NT2/D1 (cell line): ENCODE measurements around the gene DZIP1L.

ENCODE experiments used
- DNase-seq: peaks from one replicate; pipeline ENCODE4 v3.0.0-alpha.2; 2011; ENCODE audit warnings: low read depth, low spot score
- H3K27me3 ChIP-seq: 2 replicates; pipeline ENCODE4 v1.6.0; 2011; ENCODE audit warnings: mild to moderate bottlenecking; ENCODE audit not compliant: insufficient read length, insufficient read depth
- H3K36me3 ChIP-seq: 2 replicates; pipeline ENCODE4 v1.6.1; 2011; ENCODE audit warnings: mild to moderate bottlenecking, low read length, mixed read lengths; ENCODE audit not compliant: insufficient read depth, insufficient read length
- H3K4me1 ChIP-seq: 2 replicates; pipeline ENCODE4 v1.5.1; 2011; ENCODE audit not compliant: insufficient read depth, insufficient read length
- H3K4me3 ChIP-seq: 2 replicates; pipeline ENCODE4 v1.5.1; 2011; ENCODE audit warnings: low read depth; ENCODE audit not compliant: insufficient read length
- H3K9ac ChIP-seq: 2 replicates; pipeline ENCODE4 v1.6.0; 2011; ENCODE audit warnings: low read depth; ENCODE audit not compliant: insufficient read length
- H3K9me3 ChIP-seq: 2 replicates; pipeline ENCODE4 v1.5.1; 2011; ENCODE audit warnings: mild to moderate bottlenecking, low read length; ENCODE audit not compliant: insufficient read depth
- SUZ12 ChIP-seq: IDR thresholded peaks from 2 replicates; pipeline ENCODE4 v1.6.1; 2011; ENCODE audit not compliant: insufficient read length, insufficient read depth; ENCODE audit errors: extremely low read depth
- YY1 ChIP-seq: IDR thresholded peaks from 2 replicates; pipeline ENCODE4 v1.6.1; 2011; ENCODE audit not compliant: insufficient read length, insufficient read depth
- ZNF274 ChIP-seq: IDR thresholded peaks from 2 replicates; pipeline ENCODE4 v1.6.1; 2011; ENCODE audit warnings: mild to moderate bottlenecking, low read depth, low read length

The DZIP1L gene

DNA sequence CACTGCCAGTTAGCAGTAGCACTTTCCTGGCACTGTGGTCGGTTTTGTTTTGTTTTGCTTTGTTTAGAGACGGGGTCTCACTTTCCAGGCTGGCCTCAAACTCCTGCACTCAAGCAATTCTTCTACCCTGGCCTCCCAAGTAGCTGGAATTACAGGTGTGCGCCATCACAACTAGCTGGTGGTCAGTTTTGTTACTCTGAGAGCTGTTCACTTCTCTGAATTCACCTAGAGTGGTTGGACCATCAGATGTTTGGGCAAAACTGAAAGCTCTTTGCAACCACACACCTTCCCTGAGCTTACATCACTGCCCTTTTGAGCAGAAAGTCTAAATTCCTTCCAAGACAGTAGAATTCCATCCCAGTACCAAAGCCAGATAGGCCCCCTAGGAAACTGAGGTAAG is 82.8 kb downstream of the DZIP1L start:
- Histone ChIP-seq H3K4me1 (no peaks in the 10 kb centered on the region), H3K9ac (no peak overlapping the region), H3K4me3 (no peak overlapping the region), H3K9me3 (no peaks in the 10 kb centered on the region), H3K36me3 (peaks cover 4% of the 10 kb centered on the region), H3K27me3 (no peaks in the 10 kb centered on the region)
- no peak for DNase-seq
- TF ChIP-seq SUZ12 (no peak), ZNF274 (no peak), YY1 (no peak)

DNA sequence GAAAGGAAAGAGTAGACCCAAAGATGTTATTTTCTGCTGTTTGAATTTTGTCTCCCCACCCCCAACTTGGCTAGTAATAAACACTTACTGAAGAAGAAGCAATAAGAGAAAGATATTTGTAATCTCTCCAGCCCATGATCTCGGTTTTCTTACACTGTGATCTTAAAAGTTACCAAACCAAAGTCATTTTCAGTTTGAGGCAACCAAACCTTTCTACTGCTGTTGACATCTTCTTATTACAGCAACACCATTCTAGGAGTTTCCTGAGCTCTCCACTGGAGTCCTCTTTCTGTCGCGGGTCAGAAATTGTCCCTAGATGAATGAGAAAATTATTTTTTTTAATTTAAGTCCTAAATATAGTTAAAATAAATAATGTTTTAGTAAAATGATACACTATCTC is 83.9 kb downstream of the DZIP1L start:
- Histone ChIP-seq H3K9ac (no peak overlapping the region), H3K27me3 (no peaks in the 10 kb centered on the region), H3K36me3 (peaks cover 4% of the 10 kb centered on the region), H3K4me1 (no peaks in the 10 kb centered on the region), H3K9me3 (no peaks in the 10 kb centered on the region), H3K4me3 (no peak overlapping the region)
- no peak for DNase-seq
- no peak for TF ChIP-seq SUZ12
- TF ChIP-seq YY1, result no peak
- TF ChIP-seq ZNF274, result no peak

DNA sequence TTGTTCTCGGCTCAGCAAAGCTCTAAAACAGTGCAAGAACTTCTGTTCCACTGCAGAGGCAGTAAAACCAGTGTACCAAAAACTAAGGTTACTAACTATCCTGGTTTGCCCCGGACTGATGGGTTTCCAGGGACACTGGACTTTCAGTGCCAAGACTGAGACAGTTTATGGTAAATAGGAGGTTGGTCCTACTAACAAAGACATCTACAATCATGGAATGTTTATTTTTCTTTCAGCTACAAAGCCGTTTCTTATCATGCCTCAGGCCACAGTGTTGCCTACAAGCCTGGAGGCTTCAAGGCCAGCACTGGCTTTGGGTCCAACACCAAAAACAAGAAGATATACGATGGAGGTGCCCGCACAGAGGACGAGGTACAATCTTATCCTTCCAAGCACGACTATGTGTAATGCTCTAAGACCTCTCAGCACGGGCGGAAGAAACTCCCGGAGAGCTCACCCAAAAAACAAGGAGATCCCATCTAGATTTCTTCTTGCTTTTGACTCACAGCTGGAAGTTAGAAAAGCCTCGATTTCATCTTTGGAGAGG is 84.6 kb downstream of the DZIP1L start:
- peaks cover 4% of the 10 kb centered on the region for H3K36me3 ChIP-seq
- no peaks in the 10 kb centered on the region for H3K27me3 ChIP-seq
- DNase-seq, result no peak
- H3K9me3 ChIP-seq, result no peaks in the 10 kb centered on the region
- H3K4me1 ChIP-seq, result no peaks in the 10 kb centered on the region
- H3K4me3 ChIP-seq, result no peak overlapping the region
- TF ChIP-seq SUZ12 (no peak), YY1 (no peak), ZNF274 (no peak)
- no peak overlapping the region for H3K9ac ChIP-seq

DNA sequence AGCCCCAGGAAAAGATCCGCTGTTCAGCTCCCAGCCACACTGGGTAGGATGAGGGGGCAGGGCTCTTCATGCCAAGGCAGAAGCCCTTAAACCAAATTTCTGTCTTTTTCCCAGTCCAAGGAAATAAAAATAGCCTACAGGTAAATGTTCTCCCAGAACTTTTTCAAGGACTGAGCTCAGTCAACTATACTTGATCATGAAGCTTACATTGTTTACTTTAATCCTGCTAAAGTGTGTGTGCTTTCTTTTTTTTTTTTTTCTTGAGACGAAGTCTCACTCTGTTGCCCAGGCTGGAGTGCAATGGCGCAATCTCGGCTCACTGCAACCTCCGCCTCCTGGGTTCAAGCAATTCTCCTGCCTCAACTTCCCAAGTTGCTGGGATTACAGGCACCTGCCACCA is 87.6 kb downstream of the DZIP1L start:
- no peaks in the 10 kb centered on the region for H3K9me3 ChIP-seq
- no peak overlapping the region for H3K9ac ChIP-seq
- TF ChIP-seq ZNF274 (no peak), SUZ12 (no peak), YY1 (no peak)
- H3K36me3 ChIP-seq, result peaks cover 4% of the 10 kb centered on the region
- DNase-seq, result no peak
- H3K4me3 ChIP-seq, result no peak overlapping the region
- no peaks in the 10 kb centered on the region for H3K27me3 ChIP-seq
- H3K4me1 ChIP-seq, result no peaks in the 10 kb centered on the region

DNA sequence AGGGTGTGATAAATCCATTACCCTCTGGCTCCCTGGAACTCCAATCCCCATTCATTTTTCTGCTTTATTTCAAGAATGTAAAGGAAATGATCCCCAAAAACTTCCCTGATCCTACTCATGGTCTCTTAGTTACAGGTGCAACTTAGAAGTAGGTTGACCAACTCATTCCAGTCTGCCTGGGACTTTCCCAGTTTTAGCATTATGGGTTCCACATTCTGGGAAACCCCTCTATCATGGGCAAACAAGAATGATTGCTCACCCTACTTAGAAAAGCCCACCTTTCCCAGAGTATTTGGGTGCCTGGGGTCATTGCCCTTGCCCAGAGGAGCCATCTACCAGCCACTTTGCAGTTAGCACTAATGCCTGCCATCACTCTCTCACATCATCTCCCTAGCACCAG is 89.9 kb downstream of the DZIP1L start:
- H3K4me1 ChIP-seq, result no peaks in the 10 kb centered on the region
- H3K4me3 ChIP-seq, result no peak overlapping the region
- H3K9me3 ChIP-seq, result no peaks in the 10 kb centered on the region
- no peak for TF ChIP-seq SUZ12
- TF ChIP-seq ZNF274, result no peak
- TF ChIP-seq YY1, result no peak
- DNase-seq, result no peak
- no peak overlapping the region for H3K9ac ChIP-seq
- no peaks in the 10 kb centered on the region for H3K27me3 ChIP-seq
- peaks cover 4% of the 10 kb centered on the region for H3K36me3 ChIP-seq

DNA sequence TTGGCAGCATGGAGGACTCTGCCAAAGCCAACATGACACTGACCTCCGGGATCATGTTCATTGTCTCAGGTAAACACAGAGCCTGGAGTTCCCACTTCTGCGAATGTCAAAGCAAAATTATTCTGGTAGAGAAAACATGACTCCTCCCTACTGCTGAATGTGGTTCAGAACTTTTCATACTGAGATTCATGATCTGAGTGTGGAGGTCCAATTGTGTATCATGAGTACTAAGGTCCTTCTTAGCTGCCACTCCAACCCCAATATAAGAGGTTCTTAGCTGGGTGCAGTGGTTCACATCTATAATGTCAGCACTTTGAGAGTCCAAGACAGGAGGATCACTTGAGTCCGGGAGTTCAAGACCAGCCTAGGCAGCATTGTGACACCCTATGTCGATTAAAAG is 91.7 kb downstream of the DZIP1L start:
- Histone ChIP-seq H3K27me3 (no peaks in the 10 kb centered on the region), H3K9me3 (no peaks in the 10 kb centered on the region), H3K36me3 (no peaks in the 10 kb centered on the region), H3K4me1 (no peaks in the 10 kb centered on the region), H3K9ac (no peak overlapping the region), H3K4me3 (no peak overlapping the region)
- TF ChIP-seq ZNF274 (no peak), SUZ12 (no peak), YY1 (no peak)
- no peak for DNase-seq

DNA sequence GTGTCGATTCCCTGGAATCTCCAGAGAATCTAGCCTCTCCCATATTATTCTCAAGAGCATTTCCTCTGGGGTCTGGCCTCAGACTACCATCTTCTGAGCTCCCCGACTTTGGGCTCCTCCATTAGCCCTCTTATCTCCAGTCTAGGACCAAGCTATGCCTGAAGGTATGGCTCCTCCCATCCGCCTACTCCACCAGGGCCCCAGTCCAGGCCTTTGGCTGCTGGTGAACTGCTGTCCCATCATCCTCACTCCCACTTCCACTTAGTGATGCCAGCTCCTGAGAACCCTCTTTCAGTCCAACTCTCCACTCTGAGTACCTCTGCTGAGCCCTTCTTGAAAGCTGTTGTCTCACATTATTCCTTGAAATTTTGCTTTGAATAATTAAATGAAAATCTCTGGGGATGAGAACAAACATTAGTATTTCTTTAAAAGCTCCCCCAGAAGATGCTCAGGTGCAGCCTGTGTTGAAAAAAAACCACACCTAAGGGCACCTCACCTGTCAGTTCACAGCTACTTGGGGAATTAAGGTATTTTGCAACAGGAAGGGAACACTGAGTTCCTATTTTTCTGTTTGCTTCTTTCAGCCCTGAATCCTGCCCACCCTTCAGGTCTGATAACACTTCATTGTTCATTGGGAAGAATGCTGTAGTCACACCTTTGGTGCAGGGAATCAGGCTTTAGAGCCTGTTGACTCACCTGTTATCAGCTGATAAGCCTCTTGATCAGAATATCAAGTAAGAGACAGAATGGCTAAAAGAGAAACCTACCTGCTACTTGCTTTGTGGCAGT is 95.9 kb downstream of the DZIP1L start:
- DNase-seq, result no peak
- Histone ChIP-seq H3K27me3 (no peaks in the 10 kb centered on the region), H3K9me3 (no peaks in the 10 kb centered on the region)

More for the DNA sequence above, 95.9 kb downstream of the DZIP1L start:
- H3K9ac ChIP-seq, result no peak overlapping the region
- H3K36me3 ChIP-seq, result no peaks in the 10 kb centered on the region
- H3K4me1 ChIP-seq, result no peaks in the 10 kb centered on the region
- TF ChIP-seq YY1 (no peak), SUZ12 (no peak), ZNF274 (no peak)
- H3K4me3 ChIP-seq, result no peak overlapping the region
